HG03442 (cell line): Measurements from ENCODE around the gene ADGRL3.
"Not testable (repeated sequence)": the region's sequence is repeated elsewhere in the genome, so short reads cannot be mapped to it uniquely, and the experiment has no call there.

Experiments
- ATAC-seq: cut with Tn5 transposase; IDR thresholded peaks from one replicate; pipeline ENCODE4 v1.9.1; 2021; ENCODE audit warnings: mild to moderate bottlenecking, moderate library complexity; ENCODE audit not compliant: unreplicated experiment

Gene ADGRL3

DNA sequence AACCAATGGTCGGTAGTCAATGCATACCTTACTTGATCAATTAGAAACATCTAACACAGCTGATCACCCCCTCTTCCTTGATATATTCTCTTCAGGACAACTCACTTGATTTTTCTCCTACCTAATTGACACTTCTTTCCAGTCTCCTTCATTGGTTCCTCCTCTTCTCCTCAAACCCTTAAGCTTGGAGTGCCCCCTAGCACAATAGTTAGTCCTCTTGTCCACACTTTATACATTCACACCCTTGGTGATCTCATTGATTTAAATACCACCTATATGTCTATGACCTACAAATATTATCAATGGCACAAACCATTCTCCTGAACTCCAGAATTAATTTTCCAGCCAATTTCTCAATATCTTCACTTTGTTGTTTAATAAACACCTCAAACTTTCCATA lies 724.0 kb downstream of the ADGRL3 start:
- ATAC-seq, result no peak

DNA sequence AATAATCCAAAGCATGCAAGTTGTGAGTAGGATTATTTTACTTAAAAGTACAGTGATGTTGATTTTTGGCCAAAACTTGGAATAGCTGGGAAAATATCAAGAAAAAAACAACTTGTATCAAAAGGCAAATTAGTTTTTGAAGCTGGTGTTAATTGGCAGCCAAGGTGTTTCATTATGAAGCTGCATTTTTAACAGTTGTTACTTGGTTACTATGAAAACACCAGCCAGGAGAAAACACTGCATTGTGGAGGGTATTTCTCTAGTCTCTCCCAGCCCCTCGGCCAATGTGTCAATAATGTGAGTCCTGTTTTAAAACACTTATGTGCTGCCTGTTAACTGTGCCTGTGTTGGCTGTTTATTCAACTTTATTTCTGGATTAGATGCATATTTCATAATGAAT lies 733.4 kb downstream of the ADGRL3 start:
- ATAC-seq, result no peak

DNA sequence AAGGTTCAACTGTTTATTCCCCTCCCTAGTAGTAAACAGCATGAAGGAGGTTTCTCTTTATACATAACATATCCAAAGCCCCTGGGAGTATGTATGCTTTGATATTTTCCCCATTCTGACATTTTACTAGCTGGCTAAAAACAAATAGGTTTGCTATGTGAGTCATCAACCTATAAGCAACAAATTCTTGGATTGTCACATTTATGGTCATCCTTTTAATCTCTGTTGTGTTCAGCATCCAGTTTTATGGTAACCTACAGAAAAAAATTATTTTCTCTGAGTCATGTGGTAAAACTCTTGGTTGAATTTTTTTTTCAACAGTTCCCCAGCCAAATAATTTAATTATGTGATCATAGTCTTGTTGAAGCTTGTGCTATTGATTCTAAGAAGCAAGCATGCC lies 734.1 kb downstream of the ADGRL3 start:
- ATAC-seq, result no peak

DNA sequence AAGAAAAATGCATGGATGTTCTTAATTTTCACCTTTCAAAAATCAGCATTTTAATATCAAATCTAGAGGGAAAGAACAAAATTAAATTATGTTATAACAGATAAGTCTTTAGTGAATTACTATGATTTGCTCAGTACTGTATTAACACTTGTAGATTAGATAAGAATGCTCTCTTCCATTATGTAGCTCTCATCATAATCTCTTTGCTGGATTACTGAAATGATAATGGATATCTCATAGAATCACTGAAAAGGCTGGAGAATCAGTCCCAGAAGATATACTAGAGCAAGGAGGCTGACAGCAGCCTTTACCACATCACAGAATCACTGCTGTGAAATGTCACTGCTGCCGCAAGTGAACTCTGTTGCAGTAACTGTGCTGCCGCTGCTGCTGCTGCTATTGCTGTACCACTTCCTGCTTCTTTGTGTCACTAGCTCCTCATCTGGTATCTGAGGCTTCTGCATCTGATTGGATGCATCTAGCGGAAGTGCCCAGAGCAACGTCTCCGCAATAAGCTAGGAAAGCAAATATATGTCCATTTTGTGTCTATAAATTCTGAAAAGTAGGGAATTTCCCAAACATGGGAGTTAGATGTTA lies 738.2 kb downstream of the ADGRL3 start:
- ATAC-seq, result no peak

DNA sequence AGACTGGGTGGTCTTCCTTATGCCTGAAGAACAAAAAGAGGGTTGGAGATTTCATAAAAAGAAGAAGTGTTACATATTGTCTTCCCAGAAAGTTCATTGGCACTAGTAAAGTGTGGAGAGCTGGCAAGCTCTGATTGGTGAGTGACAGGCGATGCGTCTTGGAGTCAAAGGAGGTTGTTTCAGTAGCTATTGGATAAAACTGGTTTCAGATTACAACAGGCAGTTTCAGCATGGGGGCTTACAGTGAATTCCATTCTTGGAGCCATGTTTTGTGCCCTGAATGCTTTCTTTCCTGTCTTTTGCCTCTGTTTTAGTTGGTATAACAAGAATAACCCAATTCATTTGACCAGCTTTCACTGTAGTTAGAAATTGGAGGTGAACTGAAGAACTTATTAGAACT lies 750.5 kb downstream of the ADGRL3 start:
- no peak for ATAC-seq

DNA sequence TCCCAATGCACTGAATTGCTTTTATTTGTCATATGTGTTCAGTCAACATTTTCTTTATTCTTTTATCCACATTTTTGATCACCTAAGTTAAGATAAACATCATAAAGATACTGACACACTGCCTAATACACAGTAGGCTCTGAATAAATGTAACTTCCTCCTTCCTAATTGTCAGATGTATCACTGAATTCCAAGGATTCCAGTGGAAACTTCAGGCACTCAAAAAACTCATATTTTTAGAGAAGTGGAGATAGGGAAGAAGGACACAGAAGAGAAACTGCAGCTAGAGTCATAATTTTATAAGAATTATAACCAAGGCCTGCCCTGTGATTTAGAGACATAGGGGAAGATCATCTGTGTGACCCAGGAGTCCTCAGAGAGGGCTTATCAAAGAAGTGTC lies 753.3 kb downstream of the ADGRL3 start:
- no peak for ATAC-seq

DNA sequence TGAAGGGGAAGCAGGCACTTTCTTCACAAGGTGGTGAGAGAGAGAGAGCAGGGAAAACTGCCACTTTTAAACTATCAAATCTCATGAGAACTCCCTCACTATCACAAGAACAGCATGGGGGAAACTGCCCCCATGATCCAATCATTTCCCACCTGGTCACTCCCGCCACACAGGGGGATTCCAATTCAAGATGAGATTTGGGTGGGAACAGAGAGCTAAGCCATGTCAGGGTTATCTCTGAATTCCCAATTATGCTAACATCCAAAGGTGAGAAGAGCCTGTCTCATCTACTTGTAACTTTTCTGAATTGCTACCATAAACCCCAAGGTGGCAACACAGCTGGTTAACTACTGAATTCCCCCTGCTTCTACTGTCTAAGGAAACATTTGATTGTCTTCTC lies 758.5 kb downstream of the ADGRL3 start:
- no peak for ATAC-seq

DNA sequence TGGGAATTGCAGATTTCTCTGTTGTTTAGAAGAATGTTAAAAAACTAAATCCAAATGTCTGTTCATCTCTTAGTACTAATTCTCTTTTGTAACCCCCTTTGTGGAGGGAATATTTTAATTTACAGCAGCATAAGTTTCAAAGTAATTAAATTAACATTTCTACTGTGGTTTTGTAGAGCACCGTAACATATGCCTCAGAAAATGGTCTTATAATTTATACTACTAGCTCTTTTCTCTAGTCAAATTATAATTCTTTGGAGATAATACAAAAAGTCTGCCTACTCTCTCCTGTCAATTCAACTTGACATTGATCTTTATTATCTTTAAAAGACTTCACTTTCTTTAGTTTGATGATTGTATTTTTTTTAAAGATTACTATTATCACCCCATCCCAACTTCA lies 759.0 kb downstream of the ADGRL3 start:
- no peak for ATAC-seq

DNA sequence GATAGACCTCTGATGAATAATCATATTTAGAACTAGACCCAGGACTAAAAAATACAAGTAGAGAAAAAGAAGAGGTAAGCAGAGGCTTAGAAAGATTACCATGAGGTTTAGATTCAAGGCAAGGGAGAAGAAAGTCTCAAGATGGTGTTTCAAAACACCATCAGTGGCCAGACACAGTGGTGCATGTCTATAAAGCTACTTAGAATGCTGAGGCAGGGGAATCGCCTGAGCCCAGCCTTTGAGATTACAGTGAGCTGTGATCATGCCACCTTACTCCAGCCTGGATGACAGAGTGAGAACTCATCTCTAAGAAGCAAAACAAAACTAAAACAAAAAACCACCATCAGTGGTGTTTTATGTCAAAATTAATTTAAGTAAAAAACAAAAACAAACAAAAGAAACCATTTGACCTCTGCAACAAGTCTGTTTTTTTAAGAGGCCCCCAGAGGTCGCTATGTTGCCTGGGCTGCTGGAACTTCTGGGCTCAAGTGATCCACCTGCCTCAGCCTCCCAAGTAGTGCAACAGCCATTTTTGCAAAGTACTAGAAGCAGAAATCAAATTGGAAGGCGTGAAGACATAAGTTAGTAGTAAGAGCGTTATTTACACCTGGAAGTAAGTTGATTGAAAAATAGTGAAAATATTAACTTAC lies 784.3 kb downstream of the ADGRL3 start:
- no peak for ATAC-seq

DNA sequence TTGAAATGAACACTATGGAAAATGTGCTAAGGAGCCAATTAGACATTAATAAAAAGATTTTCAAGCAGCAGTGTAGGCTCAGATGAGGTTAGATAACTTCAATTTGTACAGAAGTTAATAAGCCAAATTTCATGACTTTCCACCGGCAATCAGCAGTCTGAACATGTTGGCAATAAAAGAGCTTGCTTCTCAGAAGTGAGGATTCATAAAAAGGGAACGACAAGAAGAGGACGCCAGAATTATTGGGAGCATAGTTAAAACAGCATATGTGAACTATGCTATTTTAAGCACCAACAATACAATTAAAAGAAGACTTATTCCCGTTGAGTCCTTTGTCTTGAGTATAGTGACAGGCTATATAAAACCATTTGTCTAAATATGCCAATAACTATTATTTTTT lies 785.3 kb downstream of the ADGRL3 start:
- no peak for ATAC-seq

DNA sequence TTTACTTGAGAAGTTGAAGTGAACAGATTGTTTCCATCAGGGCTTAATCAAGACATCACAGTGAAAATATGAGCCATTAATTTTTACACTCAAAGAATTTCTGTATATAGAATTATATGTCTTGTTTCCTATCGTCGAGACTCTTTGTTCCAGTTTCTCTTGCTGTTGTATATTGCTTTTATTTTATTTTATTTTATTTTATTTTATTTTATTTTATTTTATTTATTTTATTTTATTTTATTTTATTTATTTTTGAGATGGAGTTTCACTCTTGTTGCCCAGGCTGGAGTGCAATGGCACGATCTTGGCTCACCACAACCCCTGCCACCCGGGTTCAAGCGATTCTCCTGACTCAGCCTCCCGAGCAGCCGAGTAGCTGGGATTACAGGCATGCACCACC lies 786.8 kb downstream of the ADGRL3 start:
- ATAC-seq, result not testable (repeated sequence)

DNA sequence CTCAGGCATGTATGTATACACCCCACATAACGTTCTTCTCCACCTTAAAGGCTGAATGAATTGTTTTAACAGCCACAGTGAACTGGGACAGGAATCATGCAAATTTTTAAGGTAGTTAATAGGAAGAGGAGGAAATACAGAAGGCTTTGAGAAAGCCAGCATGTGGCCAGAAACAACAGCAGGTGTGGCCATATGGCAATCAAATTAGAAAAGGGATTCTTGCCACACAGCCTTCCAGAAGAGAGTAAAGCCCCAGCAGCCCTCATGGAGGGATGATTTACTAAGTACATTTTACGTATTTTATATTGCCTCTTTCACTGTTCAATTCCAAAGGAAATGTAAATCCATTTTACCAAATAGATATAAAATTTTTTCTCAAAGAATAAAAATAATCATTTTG lies 792.2 kb downstream of the ADGRL3 start:
- no peak for ATAC-seq

DNA sequence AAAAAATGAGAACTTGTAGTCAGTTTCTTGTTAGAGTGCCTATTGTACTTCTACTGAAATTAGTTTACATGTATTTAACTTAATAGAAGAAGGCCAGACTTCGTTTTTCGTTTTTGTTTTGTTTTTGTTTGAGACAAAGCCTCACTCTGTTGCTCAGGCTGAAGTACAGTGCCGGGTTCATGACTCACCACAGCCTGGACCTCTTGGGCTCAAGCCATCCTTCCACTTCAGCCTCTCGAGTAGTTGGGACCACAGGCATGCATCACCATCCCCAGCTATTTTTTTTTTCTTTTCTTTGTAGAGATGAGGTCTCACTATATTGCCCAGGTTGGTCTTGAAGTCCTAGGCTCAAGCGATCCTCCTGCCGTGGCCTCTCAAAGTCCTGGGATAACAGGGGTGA lies 793.9 kb downstream of the ADGRL3 start:
- no peak for ATAC-seq

DNA sequence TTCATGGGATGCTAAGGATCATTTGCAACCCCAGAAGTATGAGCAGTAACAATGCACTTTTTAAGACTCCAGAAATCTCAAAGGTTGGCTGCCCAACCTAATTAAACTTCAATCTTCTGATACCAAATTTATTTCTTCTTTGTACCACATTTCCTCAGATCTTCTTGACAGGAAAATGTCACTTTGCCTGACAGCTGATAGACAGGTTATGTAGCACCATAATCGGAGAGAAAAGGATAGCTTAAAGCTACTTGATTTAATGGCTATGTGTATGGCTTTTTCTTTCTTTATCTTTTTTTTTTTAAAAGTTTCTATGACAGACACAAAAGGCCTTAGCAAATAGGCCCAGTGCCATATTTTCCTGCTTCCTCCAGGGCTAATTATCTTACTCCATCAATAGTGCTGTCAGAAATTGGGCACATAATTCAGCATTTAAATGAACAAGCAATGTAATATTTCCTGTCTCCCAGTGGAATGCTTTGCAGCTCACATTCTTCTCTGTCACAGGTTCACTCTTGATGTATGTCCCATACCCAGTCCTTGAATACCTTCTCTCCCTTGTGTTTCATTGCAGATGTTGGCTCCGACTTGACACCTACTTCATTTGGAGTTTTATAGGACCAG lies 795.7 kb downstream of the ADGRL3 start:
- no peak for ATAC-seq

DNA sequence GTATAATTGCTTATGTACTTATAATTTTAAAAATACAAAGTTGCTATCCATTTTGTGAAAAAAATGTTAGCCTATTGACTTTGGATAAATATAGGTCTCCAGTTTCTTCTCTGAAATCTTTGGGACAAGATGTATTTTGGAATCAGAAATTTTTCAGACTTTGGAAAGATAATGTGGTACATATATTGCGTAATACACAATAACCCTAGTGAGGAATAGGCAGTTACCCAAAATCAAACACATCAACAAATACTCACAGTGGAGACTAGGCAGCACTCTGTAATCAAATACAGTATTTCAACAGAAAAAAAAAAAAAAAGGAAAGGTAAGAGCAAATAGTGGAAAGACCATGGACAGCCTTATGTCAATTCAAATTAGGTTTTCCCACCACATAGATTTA lies 796.8 kb downstream of the ADGRL3 start:
- ATAC-seq, result no peak

DNA sequence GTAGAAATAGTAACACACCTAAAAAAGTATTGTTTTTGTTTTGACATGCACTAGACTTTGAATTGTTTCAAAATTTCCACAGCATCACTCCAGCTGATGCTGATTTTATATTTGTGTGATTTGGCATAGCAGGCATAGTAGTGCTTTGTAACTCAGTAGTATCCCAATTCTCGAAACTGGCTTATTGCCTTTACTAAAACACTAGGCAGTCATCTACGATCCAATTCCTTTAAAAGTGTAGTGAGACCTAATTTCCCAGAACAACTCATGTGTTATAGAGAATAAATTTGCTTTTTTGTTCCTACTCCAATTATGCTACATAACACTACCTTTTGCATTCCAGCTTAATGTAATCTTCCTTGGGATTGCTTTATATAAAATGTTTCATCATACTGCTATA lies 797.7 kb downstream of the ADGRL3 start:
- ATAC-seq, result no peak

DNA sequence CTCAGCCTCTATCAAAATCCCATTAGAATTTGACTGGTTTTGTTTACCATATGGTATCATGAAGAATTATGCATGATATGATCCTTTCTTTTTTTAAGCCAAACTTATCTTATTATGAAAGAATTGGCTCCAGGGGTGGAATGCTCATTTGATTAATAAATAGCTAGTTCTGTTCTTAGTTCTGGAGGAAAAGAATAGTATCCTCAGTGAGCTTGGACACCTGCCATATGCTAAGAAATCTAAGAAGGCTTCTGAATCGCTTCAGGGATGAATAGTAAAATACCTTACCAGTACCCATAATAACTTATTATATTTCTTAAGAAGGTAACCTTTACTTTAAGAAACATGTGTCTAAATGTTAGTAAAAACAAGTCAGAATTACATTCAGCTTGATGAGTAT lies 803.6 kb downstream of the ADGRL3 start:
- no peak for ATAC-seq

DNA sequence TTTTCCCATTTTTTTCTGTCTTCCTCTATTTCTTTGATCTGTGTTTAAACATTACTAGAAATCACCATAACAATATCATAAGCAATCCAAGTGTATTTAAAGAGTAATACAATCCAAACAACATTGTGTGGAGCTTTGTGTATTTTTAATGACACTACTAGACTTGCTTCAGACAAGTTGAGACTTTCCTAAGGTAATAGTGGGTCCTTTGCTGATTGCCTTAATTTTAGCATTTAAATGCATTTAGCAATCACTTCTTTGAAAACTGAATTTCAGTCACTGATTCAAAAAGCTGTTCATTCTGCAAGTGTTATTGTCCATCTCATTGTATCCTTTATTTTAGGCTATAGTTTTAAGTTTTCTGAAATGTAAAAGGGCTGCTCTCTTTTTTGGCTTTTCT lies 804.8 kb downstream of the ADGRL3 start:
- no peak for ATAC-seq

DNA sequence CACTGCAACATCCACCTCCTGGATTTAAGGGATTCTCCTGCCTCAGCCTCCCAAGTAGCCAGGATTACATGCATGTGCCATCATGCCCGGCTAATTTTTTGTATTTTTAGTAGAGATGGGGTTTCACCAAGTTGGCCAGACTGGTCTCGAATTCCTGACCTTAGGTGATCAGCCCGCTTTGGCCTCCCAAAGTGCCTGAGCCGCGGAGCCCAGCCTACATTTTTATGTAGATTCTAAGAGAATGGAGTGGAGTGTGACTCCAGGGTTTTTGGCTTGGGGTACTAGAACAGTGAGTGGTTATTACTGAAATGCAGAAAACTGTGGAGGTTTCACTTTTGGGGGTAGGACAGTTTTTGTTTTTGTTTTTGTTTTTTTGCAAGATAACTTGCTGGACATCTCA lies 806.0 kb downstream of the ADGRL3 start:
- ATAC-seq, result no peak

DNA sequence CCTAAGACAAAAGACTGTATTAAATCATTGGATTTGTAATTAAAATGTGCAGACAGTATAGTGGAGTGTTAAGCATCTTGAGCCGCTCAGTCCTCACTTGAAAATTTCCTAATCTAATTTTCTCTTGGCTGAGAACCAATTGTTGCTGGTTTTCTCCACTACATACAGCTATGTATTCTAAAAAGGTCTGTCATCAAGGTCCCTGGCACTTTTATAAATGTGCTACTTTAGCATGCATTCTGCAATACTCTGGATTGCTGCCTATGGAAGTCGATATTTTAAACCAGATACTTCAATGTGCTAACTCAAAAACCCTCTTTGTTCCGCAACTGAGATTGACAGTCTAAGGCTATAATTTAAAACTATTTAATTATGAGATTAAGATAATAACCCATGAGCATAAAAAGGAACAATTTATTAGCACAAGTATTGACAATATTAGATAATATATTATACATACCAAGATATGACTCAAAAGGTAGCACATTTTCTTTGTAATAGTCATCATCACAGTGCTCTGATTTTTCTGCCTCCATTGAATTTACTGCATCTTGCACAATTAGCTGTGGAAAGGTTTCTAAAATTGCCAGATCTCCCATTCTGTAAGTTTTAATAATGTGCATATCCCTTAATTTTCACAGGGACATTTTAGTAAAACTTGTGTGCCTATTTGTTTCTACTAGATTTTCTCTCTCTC lies 815.1 kb downstream of the ADGRL3 start:
- no peak for ATAC-seq

DNA sequence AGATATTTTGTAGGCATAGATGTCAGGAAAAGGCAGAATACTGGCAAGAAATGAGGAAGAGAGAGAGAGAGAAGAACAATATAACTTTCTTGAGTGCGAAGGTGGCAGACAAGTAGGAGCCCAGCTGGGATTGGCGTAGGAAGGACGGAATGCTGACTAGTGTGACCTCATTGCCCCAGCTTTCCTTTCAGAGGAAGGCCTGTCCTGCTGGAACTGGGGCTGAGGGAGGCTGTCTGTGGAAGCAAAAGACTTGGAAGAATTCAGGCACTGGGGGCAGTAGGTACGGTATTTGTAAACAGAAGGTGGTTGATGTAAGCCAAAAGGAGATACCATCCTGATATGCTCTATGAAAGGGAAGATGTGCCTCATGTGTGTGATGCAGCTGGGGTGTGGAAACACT lies 818.4 kb downstream of the ADGRL3 start:
- ATAC-seq, result no peak

DNA sequence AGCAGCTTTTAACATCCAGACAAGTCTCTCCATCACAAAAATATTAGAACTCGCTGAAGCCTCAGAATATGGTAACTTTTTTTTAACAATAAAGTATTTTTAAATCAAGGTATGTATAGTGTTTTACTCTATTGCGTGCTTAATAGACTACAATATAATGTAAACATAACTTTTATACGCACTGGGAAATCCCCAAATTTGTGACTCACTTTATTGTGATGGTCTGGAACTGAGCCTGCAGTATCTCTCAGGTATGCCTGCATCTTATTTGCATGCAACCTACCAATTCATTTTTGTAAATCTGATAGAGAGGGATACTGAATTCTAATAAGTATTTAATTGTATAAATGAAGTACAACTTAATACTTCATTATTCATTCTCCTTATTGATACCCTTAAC lies 823.5 kb downstream of the ADGRL3 start:
- no peak for ATAC-seq
